H1 (cell line): ENCODE data around the gene CBL. TPM values are rescaled to one million over a fixed set of nuclear protein-coding genes. Genes with fewer than 3 reads are reported as not detected.

Experiments
- CTCF ChIA-PET: fragments of 300-600 bp; sonication (Branson Sonifier 250); formaldehyde crosslinking; loops from one replicate; lab custom pipeline; 2021; ENCODE audit not compliant: partially characterized antibody; lab: Charles Lee
- POLR2A ChIA-PET: fragments of 300-600 bp; sonication (Branson Sonifier 250); formaldehyde crosslinking; loops from one replicate; lab custom pipeline; 2021; ENCODE audit warnings: inconsistent platforms; ENCODE audit not compliant: partially characterized antibody; lab: Charles Lee
- DNase-seq, 2 experiments: peaks; one replicate each; pipeline versions ENCODE4 v3.0.0 to v3.0.0-alpha.2; 2010 to 2022; ENCODE audit warnings: low spot score in 2 of 2, low read depth in 1 of 2, mixed read lengths in 1 of 2
- FAIRE-seq: peaks from 2 replicates; lab custom pipeline; 2011; peaks lifted over from hg19 to GRCh38; lab: Jason Lieb, UNC
- H2AFZ ChIP-seq: 2 replicates; pipeline ENCODE4 v1.8.1; 2012; ENCODE audit warnings: low read length, inconsistent platforms
- H2AK5ac ChIP-seq: 2 replicates; pipeline ENCODE4 v1.6.1; 2013; ENCODE audit warnings: low read depth, low read length
- H2BK120ac ChIP-seq: replicated peaks from 2 replicates; pipeline ENCODE3; 2013; ENCODE audit warnings: low read depth, low read length, inconsistent platforms
- H2BK12ac ChIP-seq: 2 replicates; pipeline ENCODE4 v1.6.1; 2013; ENCODE audit warnings: low read depth, low read length
- H2BK15ac ChIP-seq: 2 replicates; pipeline ENCODE4 v1.6.1; 2013; ENCODE audit warnings: low read length
- H2BK20ac ChIP-seq: 2 replicates; pipeline ENCODE4 v1.6.1; 2013; ENCODE audit warnings: low read length
- H2BK5ac ChIP-seq: 2 replicates; pipeline ENCODE4 v1.6.1; 2013; ENCODE audit warnings: low read depth, low read length
- H3K14ac ChIP-seq: 2 replicates; pipeline ENCODE4 v1.6.1; 2013; ENCODE audit warnings: inconsistent platforms; ENCODE audit not compliant: insufficient read length
- H3K18ac ChIP-seq: 2 replicates; pipeline ENCODE4 v1.6.1; 2013; ENCODE audit warnings: low read length; ENCODE audit errors: extremely low read depth
- H3K23ac ChIP-seq: 2 replicates; pipeline ENCODE4 v1.6.1; 2013; ENCODE audit warnings: inconsistent platforms; ENCODE audit not compliant: insufficient read length
- H3K23me2 ChIP-seq: 2 replicates; pipeline ENCODE4 v1.6.1; 2013; ENCODE audit warnings: low read depth, low read length
- H3K27ac ChIP-seq: 2 replicates; pipeline ENCODE4 v1.6.1; 2011; ENCODE audit warnings: low read depth, low read length, inconsistent platforms
- H3K27me3 ChIP-seq, 4 experiments: replicated peaks in 1 of 4; 1 replicate in 1 of 4; 2 replicates in 3 of 4; pipeline versions ENCODE4 v1.6.1 to v1.8.1; 2011 to 2013; ENCODE audit warnings: low read length in 3 of 4, mild to moderate bottlenecking in 3 of 4, inconsistent platforms in 2 of 4, mixed read lengths in 2 of 4, moderate library complexity in 1 of 4; ENCODE audit not compliant: control insufficient read depth in 3 of 4, insufficient read depth in 3 of 4; ENCODE audit errors: extremely low read depth in 1 of 4
- H3K36me3 ChIP-seq, 4 experiments: 2 replicates each; pipeline versions ENCODE4 v1.6.1 to v1.8.1; 2011 to 2013; ENCODE audit warnings: mild to moderate bottlenecking in 4 of 4, low read length in 3 of 4, moderate library complexity in 2 of 4, control low read depth in 1 of 4, inconsistent platforms in 1 of 4; ENCODE audit not compliant: insufficient read depth in 4 of 4, control insufficient read depth in 2 of 4
- H3K4ac ChIP-seq: replicated peaks from 2 replicates; pipeline ENCODE3; 2013; ENCODE audit warnings: low read length, low read depth, mixed read lengths, inconsistent platforms; ENCODE audit not compliant: insufficient read length
- H3K4me1 ChIP-seq, 4 experiments: replicated peaks in 1 of 4; 1 replicate in 1 of 4; 2 replicates in 3 of 4; pipeline versions ENCODE4 v1.6.1 to v1.8.1; 2011 to 2013; ENCODE audit warnings: low read length in 3 of 4, inconsistent platforms in 2 of 4, mixed read lengths in 1 of 4; ENCODE audit not compliant: insufficient read depth in 4 of 4, control insufficient read depth in 3 of 4
- H3K4me2 ChIP-seq, 2 experiments: 2 replicates each; pipeline versions ENCODE4 v1.6.1 to v1.8.1; 2011 to 2013; ENCODE audit warnings: low read depth in 2 of 2, low read length in 2 of 2, control low read depth in 1 of 2, inconsistent platforms in 1 of 2, mild to moderate bottlenecking in 1 of 2; ENCODE audit not compliant: insufficient read depth in 1 of 2
- H3K4me3 ChIP-seq, 4 experiments: fragments of 200-600, 300-600 bp in 1 of 4; sonication (generic), shearing (Covaris generic), sonication (Bioruptor Twin) in 1 of 4; 2 replicates each; pipeline versions ENCODE4 v1.5.1 to v1.8.1; 2011 to 2016; ENCODE audit warnings: low read length in 4 of 4, low read depth in 3 of 4, control low read depth in 2 of 4, inconsistent platforms in 2 of 4, mild to moderate bottlenecking in 2 of 4, mixed read lengths in 1 of 4, moderate library complexity in 1 of 4; ENCODE audit not compliant: insufficient read depth in 2 of 4; ENCODE audit errors: extremely low read depth in 1 of 4
- H3K56ac ChIP-seq: replicated peaks from 2 replicates; pipeline ENCODE3; 2013; ENCODE audit warnings: low read depth, mild to moderate bottlenecking, mixed read lengths, low read length, inconsistent platforms; ENCODE audit not compliant: insufficient read length
- H3K79me1 ChIP-seq: 2 replicates; pipeline ENCODE4 v1.6.1; 2013; ENCODE audit warnings: low read depth, low read length, control low read depth
- H3K79me2 ChIP-seq, 2 experiments: 2 replicates each; pipeline versions ENCODE4 v1.6.1 to v1.8.1; 2012 to 2013; ENCODE audit warnings: low read length in 2 of 2, mild to moderate bottlenecking in 2 of 2, inconsistent platforms in 1 of 2; ENCODE audit not compliant: insufficient read depth in 2 of 2, control insufficient read depth in 1 of 2
- H3K9ac ChIP-seq, 4 experiments: replicated peaks in 1 of 4; 1 replicate in 1 of 4; 2 replicates in 3 of 4; pipeline versions ENCODE4 v1.6.1 to v1.8.1; 2011 to 2013; ENCODE audit warnings: low read depth in 3 of 4, low read length in 3 of 4, control low read depth in 2 of 4, mild to moderate bottlenecking in 2 of 4, moderate library complexity in 2 of 4, inconsistent platforms in 1 of 4; ENCODE audit errors: extremely low read depth in 1 of 4
- H3K9me3 ChIP-seq, 2 experiments: 2 replicates each; pipeline versions ENCODE4 v1.6.1 to v1.8.1; 2012 to 2013; ENCODE audit warnings: mild to moderate bottlenecking in 2 of 2, moderate library complexity in 2 of 2, control low read depth in 1 of 2, inconsistent platforms in 1 of 2, low read depth in 1 of 2, low read length in 1 of 2, mixed read lengths in 1 of 2; ENCODE audit not compliant: insufficient read depth in 2 of 2
- H4K20me1 ChIP-seq, 2 experiments: replicated peaks in 1 of 2; 2 replicates each; pipeline versions ENCODE3 to v1.8.1; 2011 to 2013; ENCODE audit warnings: inconsistent platforms in 2 of 2, low read length in 2 of 2, mild to moderate bottlenecking in 1 of 2; ENCODE audit not compliant: insufficient read depth in 2 of 2, control insufficient read depth in 1 of 2
- H4K5ac ChIP-seq: 2 replicates; pipeline ENCODE4 v1.6.1; 2013; ENCODE audit warnings: low read length, low read depth, mixed read lengths, inconsistent platforms; ENCODE audit not compliant: insufficient read length
- H4K8ac ChIP-seq: 2 replicates; pipeline ENCODE4 v1.8.0; 2013; ENCODE audit warnings: mild to moderate bottlenecking, moderate library complexity, low read length, inconsistent platforms; ENCODE audit not compliant: insufficient read depth; ENCODE audit errors: extremely low read depth
- H4K91ac ChIP-seq: replicated peaks from 2 replicates; pipeline ENCODE3; 2013; ENCODE audit warnings: low read length, mixed read lengths, inconsistent platforms; ENCODE audit not compliant: insufficient read length
- GABPA ChIP-seq: IDR thresholded peaks from 2 replicates; pipeline ENCODE4 v1.6.1; 2011; ENCODE audit warnings: mild to moderate bottlenecking, low read length, moderate library complexity, borderline replicate concordance; ENCODE audit not compliant: insufficient read depth
- RAD21 ChIP-seq, 2 experiments: IDR thresholded peaks in 1 of 2; conservative IDR thresholded peaks in 1 of 2; 2 replicates each; pipeline ENCODE4 v1.6.1; 2011; ENCODE audit warnings: low read depth in 2 of 2, low read length in 2 of 2, improper control_type of control experiment in 1 of 2, inconsistent platforms in 1 of 2, mild to moderate bottlenecking in 1 of 2, moderate library complexity in 1 of 2
- WGBS, 2 experiments: shearing (Covaris generic) in 1 of 2; methylation state at CpG; one replicate each; pipeline versions ENCODE4 v1.1.6 to v1.1.7; 2013 to 2015; ENCODE audit warnings: low lambda C conversion rate in 2 of 2, mixed read lengths in 2 of 2, inconsistent platforms in 1 of 2, low coverage in 1 of 2, missing lambda C conversion rate in 1 of 2; ENCODE audit not compliant: insufficient replicate concordance in 2 of 2, insufficient coverage in 1 of 2, insufficient read length in 1 of 2; ENCODE audit errors: extremely low coverage in 1 of 2, missing lambda C conversion rate in 1 of 2; 5-methylcytosine and 5-hydroxymethylcytosine counted together
- polyA plus RNA-seq, 7 experiments: library from polyadenylated mRNA; depleted of rRNA in 3 of 7; stranded (reverse) in 5 of 7; unstranded in 2 of 7; fragments of >200 nt in 5 of 7; fragments of 200-250 nt in 2 of 7; gene quantifications; 1 replicate in 5 of 7; 2 replicates in 1 of 7; 4 replicates in 1 of 7; pipeline versions ENCODE4 v1.2.1 to v1.2.3, GENCODE V29; 2011 to 2013; ENCODE audit warnings: missing spikeins in 2 of 7, mixed read lengths in 2 of 7
- total RNA-seq: library from RNA; stranded (reverse); fragmentation: NEBNext Ultra II Directional; extraction: Animal tissue kit (Norgen Biotek cat#: 25700); gene quantifications from 2 replicates; pipeline ENCODE4 v1.2.1, GENCODE V29; 2021

The CBL gene
- total and polyA plus RNA-seq, 2 of the 8 experiments (the other 6 are each of a cell fraction or from before 2014, with no cell fraction given), result 23.1 to 57.8 TPM

DNA sequence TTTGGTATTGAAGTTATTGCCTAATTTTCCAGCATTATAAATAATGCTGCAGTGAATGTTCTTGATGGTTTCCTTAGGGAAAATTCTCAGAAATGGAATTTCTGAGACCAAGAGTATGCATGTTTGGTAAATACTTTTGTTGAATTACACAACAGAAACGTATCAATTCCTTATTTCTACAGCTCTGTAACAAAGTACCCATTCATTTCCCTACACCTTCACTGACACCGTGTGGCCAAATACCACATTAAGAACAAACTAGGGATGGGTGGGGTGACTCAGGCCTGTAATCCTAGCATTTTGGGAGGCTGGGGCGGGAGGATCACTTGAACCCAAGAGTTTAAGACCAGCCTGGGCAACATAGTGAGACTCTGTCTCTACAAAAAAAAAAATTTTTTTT, 89.0 kb downstream of the CBL start:
- H3K9ac ChIP-seq, result no peak overlapping the region
- peaks cover 28 to 45% (median 39%) of the 10 kb centered on the region in 4 experiments for H3K36me3 ChIP-seq
- CTCF ChIA-PET, result interaction anchor here (0.6 to 2.0 kb wide), 4 partner anchors 9 to 28 kb away, joined by 3 to 5 read pairs (median 3); no protein-coding TSS in a partner anchor

More for the DNA sequence above, 89.0 kb downstream of the CBL start:
- no peak overlapping the region for H2BK15ac ChIP-seq
- H3K27ac ChIP-seq, result no peak overlapping the region
- no peak overlapping the region for H3K4me2 ChIP-seq
- no peak overlapping the region for H2AK5ac ChIP-seq
- no peak overlapping the region for H2BK5ac ChIP-seq
- H4K5ac ChIP-seq, result no peak overlapping the region
- H3K9me3 ChIP-seq, result no peaks in the 10 kb centered on the region
- no peak overlapping the region for H3K18ac ChIP-seq
- no peak overlapping the region for H2BK12ac ChIP-seq
- TF ChIP-seq RAD21 (IDR thresholded peaks at IDR 0.05 in 1 of 2, conservative IDR thresholded peaks at IDR 0.05 in 1 of 2; ENCODE audit: low read depth in 2 of 2, low read length in 2 of 2) (peak in 1 of 2 experiments; percentile 21; a peak in 1 of 4 replicates), GABPA (no peak)
- TF ChIP-seq, all 59 proteins: peak for 1
- 78% methylated on average over 3 of the region's 3 CpGs; no CpG with 5 or more reads in 1 of the 2 experiments for WGBS, 2 experiments
- H3K23me2 ChIP-seq, result no peaks in the 10 kb centered on the region
- no peak for FAIRE-seq
- H4K8ac ChIP-seq, result no peak overlapping the region
- H3K4ac ChIP-seq, result no peak overlapping the region
- H3K79me2 ChIP-seq, result no peaks in the 10 kb centered on the region
- POLR2A ChIA-PET, result no interaction called here
- H2AFZ ChIP-seq, result no peak overlapping the region
- no peak overlapping the region for H2BK20ac ChIP-seq
- no peaks in the 10 kb centered on the region for H3K4me1 ChIP-seq
- no peaks in the 10 kb centered on the region for H3K79me1 ChIP-seq
- H3K14ac ChIP-seq, result no peak overlapping the region
- H2BK120ac ChIP-seq, result no peak overlapping the region
- no peak for DNase-seq
- H4K20me1 ChIP-seq, result peaks cover 3% of the 10 kb centered on the region in 2 experiments
- H3K4me3 ChIP-seq, result no peak overlapping the region
- H3K27me3 ChIP-seq, result no peaks in the 10 kb centered on the region
- H4K91ac ChIP-seq, result no peak overlapping the region
- H3K23ac ChIP-seq, result no peak overlapping the region
- no peak overlapping the region for H3K56ac ChIP-seq
